HL-60/S4 (cell line): ENCODE data around the gene FADS6.

Experiments used
- in situ Hi-C: fragments of 300-500 bp; cut with MboI; formaldehyde crosslinking; loops from 2 replicates; pipeline ENCODE4 v1.14.3; 2022; ENCODE audit warnings: low sequenced_read_pairs

Gene FADS6, protein sequence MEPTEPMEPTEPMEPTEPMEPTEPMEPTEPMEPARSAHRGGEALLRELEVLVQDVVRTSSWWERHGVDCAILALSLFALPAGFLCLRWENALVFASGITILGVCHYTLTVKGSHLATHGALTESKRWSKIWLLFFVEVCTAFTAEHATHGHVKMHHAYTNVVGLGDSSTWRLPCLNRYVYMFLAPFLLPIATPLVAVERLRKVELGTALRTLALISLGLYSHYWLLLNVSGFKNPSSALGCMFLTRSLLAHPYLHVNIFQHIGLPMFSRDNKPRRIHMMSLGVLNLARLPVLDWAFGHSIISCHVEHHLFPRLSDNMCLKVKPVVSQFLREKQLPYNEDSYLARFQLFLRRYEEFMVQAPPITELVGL

DNA sequence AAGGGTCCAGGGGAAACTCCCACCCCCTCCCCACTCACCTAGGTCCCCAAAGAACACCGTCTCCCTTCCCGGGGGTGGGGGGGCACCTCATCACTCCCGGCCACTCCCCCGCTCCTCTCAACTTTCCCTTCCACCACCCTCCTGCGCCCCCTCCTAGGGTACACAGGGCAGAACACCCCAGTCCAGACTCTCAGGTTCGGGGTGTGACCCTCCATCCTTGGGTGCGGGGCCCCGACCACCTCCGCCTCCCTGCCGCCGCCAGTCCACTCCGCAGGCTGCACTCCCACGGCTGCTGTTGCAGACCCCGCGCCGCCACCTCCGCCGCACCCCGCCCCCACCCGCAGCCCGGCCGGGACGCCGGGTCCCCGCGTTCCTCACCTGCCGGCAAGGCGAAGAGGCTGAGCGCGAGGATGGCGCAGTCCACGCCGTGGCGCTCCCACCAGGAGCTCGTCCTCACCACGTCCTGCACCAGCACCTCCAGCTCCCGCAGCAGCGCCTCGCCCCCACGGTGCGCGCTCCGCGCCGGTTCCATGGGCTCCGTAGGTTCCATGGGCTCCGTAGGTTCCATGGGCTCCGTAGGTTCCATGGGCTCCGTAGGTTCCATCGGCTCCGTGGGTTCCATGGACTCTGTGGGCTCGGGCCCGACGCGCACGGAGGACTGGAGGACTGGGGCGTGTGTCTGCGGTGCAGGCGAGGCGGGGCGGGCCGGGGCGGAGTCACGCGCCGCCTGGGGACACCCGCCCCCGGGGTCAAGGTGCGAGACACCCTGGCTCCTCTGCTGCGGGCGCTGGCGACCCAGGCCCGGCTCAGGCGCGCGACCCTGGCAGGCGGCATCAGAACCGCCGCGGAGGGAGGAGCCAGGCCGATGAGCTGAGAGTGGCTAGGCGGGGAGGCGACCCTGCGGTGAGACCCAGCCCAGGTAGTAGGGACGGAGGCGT, at the start of gene FADS6:
FADS6 (minus strand) TSS at position 660 of the 938 bp plus-strand sequence; CDS start at position 622, 38 bp downstream.
- in situ Hi-C loops: no loop called here

DNA sequence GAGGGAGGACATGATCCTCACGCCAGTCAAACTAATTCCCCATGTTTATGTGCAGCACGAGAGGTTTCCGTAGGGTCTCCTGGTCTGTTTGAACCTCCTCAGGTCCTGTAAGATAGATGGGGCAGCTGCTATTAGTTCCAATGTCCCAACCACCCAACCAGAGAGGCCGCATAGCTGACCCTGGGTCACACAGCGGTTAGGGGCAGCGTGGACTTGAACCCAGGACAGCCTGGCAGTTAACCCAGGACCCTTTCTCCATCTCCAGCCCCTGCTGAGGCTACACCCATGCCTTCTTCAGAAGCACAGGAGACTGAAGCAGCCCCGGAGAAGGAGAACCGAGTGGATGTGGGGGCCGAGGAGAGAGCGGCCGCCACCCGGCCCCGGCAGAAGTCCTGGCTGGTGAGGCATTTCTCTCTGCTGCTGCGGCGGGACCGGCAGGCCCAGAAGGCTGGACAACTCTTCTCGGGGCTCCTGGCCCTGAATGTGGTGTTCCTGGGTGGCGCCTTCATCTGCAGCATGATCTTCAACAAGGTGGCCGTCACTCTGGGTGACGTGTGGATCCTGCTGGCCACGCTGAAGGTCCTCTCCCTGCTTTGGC, 47.8 kb upstream of the FADS6 start:
- in situ Hi-C loops: no loop called here

DNA sequence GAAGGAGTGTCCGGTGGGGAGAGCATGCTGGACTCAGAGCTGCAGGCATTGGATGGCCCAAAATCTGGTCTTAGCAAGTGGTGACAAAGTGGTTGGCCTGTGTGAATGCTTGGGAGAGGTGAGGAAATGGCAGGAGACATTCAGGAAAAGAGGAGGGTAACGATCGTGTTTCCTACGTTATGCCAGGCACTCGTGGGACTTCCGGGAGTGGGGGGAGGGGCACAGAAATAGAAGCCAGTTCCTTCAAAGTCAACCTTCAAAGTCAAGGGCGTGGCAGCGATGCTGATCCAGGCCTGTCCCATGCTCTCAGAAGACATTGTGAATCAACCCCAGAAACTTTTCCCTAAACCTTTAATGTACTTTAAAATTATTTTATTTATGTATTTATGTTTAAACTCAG, 46.1 kb upstream of the FADS6 start:
- in situ Hi-C loops: no loop called here

DNA sequence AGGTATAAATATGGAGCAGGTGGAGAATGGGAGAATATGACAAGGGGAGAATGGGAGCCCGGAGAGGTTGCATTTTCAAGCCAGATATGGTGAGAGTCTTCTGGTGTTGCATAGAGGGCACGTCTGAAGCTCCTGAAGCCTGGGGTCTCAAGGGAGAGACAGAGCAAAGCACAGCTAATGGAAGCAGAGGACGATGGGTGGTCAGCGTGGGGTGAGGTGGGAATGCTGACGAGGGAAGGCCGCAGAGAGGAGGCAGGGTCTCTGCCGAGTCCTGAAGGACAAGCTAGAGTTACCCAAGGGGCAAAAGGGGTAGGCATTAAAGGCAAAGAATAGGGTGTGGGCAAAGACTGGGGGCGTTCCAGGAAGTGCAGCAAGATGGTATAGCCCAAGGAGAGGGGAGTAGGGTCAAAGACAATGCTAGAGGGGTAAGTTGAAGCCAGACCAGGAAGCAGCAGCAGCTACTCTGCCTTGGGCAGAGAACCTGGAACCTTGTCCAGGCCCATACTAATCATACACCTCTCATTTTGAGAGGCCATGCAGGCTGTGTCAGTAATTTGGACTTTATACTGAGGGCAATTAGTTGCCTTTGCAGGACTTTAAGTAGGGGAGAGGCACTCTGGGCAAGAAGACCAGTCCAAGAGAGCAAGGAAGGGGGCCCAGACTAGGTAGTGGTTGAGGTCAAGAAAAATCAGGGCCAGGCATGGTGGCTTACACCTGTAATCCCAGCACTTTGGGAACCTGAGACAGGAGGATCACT, 44.9 kb upstream of the FADS6 start:
- in situ Hi-C loops: no loop called here

DNA sequence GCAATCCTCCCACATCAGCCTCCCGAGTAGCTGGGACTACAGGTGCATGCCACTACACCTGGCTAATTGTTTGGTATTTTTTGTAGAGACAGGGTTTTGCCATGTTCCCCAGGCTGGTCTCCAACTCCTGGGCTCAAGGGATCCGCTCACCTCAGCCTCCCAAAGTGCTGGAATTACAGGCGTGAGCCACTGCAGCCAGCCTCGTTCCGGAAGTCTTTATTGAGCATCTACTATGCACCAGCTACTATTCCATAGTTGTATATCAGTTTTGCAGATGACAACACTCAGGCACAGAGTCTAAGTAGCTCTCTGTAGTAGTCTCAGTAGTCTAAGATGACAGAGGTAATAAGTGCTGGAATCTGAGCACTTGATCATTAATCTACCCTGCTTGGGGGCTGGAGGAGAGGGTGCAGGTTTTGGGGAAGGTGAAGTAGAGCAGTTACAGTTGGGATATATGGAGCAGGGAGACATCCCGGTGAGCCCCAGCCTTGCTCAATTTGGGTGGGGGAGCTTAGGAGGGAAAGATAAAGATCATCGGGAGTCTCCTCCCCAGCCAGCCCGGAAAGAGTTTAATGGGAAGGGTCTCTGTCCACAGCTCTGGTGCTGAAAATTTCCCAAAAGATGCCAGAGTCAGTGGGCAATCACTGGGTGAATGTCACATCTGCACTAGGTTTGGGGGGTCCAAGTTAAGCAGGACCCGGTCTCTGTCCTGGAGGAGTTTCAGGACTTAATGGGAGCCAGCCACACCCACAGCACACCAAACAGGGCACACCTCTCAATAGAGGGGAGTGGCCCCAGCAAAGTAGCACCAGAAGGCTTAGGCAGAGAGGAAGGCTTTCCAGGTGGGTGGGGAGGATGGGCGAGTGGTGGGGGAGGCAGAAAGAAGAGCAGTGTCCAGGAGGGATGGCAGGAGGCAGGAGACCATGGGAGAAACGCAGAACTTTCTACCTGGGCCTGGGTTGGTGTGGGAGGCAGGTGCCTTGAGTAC, 43.9 kb upstream of the FADS6 start:
- in situ Hi-C loops: no loop called here

DNA sequence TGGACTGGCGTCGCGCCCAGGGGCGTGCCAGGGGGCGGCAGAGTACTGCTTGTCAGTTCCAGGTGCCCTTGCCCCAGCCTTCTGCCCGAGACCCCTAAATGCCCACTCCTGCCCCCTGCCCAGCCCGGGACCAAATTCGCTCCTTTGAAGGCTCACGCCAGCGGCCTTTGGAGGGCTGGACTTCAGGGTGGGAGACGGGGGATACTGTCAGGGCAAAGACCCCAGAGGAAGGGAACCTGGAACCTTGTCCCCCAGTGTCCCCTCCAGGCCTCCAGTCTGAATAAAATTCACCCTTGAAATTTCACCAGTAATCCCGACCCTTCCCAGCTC, 43.0 kb upstream of the FADS6 start:
- in situ Hi-C loops: no loop called here

DNA sequence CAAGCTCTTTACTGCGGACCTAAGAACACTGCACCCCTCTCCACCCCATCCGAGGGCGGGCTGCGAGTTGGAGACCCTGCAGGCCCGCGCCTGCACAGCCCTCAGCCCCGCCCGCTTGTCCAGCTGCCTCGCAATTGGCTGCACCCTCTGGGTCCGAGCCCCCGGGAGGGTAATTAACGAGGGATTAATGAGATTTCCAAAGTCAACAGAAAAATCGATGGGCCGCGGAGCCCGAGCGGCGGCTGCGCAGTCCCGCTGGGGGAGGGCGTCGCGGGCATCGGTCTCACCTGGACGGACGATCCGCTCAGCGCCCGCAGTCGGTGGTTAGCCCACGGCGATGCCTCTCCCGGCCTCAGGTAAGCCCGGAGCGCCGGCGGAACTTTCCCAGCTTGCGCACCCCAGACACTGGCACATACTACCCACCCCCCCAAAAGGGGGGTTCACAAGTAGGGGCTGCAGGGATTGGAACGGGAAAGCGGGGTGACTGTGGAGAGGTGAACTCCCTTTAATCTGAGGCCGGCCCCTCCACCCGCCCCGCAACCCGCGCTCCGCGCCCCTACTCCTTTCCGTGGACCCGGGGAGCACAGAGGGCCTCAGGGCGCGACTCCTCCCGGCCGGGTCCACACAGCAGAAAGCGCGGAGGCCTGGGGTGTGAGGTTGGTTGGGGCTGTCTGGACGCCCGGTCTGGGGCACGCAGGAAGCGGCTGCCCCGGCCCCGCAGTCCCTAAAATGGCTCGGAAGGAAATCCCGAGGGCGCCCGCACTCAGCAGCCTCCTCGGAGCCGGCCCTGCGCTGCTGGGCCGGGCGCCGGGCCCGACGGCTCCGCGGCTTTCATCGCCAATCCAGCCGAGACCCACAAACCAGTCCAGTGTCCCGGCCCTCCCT, 42.4 kb upstream of the FADS6 start, which contains the start of gene OTOP3:
OTOP3 (plus strand) TSS at position 314 of the 885 bp plus-strand sequence; CDS start at position 338, 24 bp downstream.
- in situ Hi-C loops: no loop called here

DNA sequence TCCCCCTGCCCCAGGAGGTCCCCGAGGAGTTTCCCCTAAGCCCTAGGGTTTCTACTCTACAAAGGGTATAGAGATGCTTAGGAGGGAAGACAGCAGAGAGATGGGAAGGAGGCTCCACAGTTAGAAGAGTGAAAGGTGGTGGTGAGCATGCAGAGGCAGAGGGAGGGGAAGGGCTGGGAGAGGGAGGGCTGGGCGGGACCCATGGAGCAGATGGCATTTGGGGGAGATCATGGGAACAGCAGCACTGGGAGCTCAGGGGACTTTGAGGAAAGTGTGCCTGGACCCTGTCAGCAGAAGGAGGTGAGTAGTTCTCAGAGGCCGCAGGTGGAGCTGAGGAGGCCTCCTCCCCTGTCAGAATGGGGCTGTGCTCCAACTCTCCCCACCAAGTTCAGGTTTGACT, 41.6 kb upstream of the FADS6 start:
- in situ Hi-C loops: no loop called here

DNA sequence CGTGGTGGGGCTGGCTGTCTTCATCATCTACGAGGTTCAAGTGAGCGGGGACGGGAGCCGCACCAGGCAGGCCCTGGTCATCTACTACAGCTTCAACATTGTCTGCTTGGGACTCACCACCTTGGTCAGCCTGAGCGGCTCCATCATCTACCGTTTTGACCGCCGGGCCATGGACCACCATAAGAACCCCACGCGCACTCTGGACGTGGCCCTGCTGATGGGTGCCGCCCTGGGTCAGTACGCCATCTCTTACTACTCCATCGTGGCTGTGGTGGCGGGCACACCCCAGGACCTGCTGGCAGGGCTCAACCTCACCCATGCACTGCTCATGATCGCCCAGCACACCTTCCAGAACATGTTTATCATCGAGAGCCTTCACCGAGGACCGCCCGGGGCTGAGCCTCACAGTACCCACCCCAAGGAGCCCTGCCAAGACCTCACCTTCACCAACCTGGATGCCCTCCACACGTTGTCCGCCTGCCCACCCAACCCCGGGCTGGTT, 37.2 kb upstream of the FADS6 start:
- in situ Hi-C loops: no loop called here

DNA sequence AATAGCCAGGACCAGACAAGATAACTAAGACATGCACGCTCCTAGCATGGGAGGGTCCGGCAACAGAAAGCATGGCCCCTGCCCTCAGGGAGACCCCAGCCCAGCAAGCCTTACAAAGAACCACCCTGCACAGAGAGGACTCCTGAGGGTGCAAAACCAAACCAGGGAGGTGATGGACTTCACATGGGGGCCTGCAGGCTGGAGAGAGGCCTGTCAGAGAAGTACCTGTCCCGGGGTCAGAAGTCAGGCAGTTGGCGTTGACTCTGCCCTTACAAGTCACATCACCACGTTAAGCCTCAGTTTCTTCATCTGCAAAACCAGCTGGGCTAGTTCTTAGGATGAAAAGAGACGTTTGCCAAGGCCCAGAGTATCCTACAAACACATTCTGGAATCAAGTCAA, 35.4 kb upstream of the FADS6 start:
- in situ Hi-C loops: no loop called here

DNA sequence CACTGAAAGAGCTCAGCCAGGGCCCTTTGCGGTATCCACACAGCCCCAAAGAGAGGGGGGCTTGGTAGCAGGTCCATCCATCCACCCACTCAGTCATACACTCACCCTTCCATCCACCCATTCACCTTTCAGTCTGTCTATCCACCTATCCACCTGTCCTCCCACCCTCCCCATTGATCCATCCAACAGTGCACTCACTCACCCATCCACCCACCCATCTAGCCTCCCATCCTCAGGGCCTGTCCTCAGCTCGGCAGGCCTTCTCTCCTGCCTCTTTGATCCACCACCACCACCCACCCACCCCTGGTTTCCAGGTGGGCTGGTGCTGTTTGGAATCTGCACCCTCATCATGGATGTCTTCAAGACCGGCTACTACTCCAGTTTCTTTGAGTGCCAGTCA, 31.8 kb upstream of the FADS6 start:
- in situ Hi-C loops: no loop called here

DNA sequence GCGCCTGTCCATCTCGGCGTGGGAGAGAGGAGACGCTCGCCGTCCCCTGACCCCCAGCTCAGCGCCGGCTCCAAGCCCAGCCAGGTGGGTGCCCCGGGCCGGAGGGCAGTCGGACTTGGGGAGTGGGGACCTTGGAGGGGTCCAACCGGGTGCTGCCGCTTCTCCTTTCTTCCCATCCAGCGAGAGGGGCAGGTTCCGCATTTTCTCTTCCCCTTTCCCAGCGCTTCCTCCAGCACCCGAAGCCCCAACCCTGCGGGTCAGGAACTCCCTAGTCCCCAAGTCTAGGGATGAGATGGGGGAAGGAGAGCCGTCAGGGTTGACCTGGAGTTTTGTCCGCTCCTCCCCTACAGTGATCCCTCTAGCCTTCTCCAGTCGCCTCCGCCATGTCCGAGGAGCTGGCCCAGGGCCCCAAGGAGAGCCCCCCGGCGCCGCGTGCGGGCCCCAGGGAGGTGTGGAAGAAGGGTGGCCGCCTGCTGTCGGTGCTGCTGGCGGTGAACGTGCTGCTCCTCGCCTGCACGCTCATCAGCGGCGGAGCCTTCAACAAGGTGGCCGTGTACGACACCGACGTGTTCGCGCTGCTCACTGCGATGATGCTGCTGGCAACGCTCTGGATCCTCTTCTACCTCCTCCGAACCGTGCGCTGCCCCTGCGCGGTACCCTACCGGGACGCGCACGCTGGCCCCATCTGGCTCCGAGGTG, 31.0 kb upstream of the FADS6 start, which contains the start of gene OTOP2:
OTOP2 (plus strand) TSS at position 24 of the 699 bp plus-strand sequence; CDS start at position 384, 360 bp downstream.
- in situ Hi-C loops: no loop called here

DNA sequence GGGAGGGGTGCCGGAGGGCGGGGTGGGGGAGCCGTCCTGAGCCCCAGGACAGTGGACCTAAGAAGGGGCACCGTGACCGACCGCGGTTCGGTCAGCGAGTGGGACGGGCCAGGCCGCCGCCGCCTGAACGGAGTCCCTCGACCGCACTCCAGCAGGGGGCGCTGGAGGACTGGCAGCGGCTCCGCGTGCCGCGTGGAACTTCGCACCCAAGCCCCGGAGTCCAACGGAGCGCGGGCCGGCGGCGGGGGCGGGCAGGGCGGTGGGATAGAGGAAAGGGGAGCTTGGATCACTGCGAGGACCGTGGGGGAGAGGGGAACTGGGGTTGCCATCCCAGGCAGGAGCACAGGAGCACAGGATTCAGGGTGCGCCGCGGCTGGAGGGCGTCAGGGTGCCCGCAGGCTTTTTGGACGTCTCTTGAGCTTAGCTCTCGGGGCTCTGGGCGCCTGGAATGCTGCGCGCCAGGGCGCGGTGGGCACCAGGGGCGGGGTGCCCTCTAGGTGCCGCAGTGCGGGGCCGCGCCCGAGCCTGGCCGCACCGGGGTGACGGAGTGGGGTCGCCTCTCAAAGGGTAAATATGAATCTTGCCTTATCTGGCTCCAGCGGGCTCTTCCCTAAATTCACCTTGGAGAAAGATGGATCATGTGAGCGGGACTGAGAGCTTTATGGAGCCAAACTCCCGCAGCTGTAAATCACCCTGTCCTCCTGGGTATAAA, 30.3 kb upstream of the FADS6 start:
- in situ Hi-C loops: no loop called here

DNA sequence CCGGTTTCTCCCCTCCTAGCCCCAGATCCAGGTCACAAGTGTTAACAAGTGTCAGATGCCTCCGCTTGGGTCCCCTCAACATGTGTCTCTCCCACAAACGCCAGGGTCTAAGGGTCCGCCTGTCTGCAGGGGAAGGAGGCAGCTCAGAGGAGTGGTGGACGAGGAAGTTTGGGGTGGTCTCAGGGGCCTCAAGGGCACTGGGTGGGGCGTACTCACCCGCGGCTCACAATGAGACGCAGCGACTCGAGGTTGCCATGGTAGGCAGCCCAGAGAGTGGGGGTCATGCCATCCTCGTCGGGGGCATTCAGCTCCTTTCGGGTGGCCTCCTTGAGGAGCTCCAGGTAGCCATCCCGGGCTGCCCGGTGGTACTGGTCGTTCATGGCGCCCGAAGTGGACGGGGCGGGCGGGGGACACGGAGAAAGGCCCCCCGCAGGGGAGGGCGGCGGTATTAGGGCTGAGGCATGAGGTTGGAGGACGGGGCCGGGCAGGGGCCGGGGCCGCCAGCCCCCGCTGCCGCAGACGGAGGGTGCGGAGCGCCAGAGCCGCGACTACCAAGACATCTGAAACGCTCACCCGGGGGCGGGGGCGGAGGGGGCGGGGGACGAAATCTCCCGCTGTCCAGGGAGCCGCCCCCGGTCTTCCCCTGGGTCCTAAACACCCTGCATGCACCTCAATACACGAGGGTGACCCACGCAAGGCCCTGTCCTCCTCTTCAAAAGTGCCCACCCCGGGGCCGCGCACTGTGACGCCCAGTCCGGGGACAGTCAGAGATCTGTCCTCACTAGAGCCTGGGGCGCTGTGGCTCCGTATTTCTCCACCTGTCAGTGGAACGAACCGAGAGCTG, 29.5 kb upstream of the FADS6 start, which contains the start of gene USH1G:
USH1G (minus strand) TSS at position 562 of the 844 bp plus-strand sequence; CDS start at position 380, 182 bp downstream.
- in situ Hi-C loops: no loop called here

DNA sequence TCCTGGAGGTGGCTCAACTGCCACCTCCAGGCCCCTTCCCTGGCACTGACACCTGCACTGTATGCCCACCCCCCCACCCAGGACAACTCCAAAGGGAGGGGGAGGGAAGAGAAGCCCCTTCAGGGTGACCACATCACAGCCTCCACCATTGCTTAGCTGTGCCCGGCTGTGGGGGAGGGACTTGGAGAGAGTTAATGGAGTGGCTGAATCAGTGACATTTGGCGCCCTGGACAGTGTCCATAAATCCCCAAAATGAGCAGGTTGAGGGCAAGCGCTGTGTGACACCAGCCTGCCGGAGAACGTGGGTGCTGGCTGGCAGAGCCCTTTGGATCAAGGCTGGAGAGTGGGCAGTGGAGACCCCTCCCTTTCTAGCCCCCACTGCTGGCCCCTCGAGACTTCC, 28.7 kb upstream of the FADS6 start:
- in situ Hi-C loops: no loop called here

DNA sequence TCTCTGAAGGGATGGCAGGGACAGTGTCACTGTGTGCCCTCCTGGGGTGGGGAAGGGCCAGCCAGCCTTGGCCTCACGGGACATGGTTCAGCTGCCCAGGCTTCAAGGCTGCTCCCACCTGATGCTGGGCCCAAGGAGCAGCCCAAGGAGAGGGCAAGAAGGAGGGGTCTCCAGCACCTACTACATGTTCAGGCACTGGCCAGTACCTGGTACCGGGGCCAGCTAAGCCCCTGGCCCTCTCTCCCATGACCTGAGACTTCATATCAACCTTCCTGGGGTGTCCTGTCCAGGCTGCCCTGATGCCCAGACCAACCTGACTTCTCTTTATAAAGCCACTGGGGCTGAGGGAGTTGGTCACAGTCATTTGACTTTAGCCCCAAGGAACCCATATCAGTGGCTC, 28.3 kb upstream of the FADS6 start:
- in situ Hi-C loops: no loop called here
